A673 (cell line): Measurements from ENCODE around the gene PPP1R1C.

Experiments
- CTCF ChIP-seq: fragments of 300-800, 200-600 bp; sonication (generic); conservative IDR thresholded peaks from 2 replicates; pipeline ENCODE4 v1.5.1; 2017; ENCODE audit warnings: low read depth, mild to moderate bottlenecking, antibody characterized with exemption, low read length, moderate library complexity, mixed read lengths
- EZH2 ChIP-seq: fragments of 200-600 bp; sonication (generic); IDR thresholded peaks from 2 replicates; pipeline ENCODE4 v1.6.1; 2017; ENCODE audit warnings: borderline replicate concordance, low read depth, mild to moderate bottlenecking, mixed read lengths, antibody characterized with exemption, low read length; ENCODE audit not compliant: poor library complexity, severe bottlenecking

- TF ChIP-seq EZH2: no peak
- no peak for TF ChIP-seq CTCF
These were observed 112.0 kb downstream of the PPP1R1C start for GRCh38 chr2:182097571-182098164.
